Activated T-cell treated with anti-CD3 and anti-CD28 coated beads for 4 hours (primary cell): Measurements from ENCODE around the gene TMBIM4.

Source experiments
- DNase-seq: peaks from one replicate; pipeline ENCODE4 v3.0.0-alpha.2; 2020

Gene TMBIM4

GRCh38 chr12:66085998-66086397, 83.8 kb downstream of the TMBIM4 start:
- no peak for DNase-seq
